Panc1 (cell line): ENCODE results near the gene COL26A1.

Experiments used
- CTCF ChIP-seq: fragments of 450-650 bp; IDR thresholded peaks from 2 replicates; pipeline ENCODE4 v1.5.1; 2017; ENCODE audit warnings: mild to moderate bottlenecking
- POLR2AphosphoS5 ChIP-seq: IDR thresholded peaks from 2 replicates; pipeline ENCODE4 v1.6.1; 2012; ENCODE audit warnings: mild to moderate bottlenecking, low read depth, low read length, moderate library complexity
- SIN3A ChIP-seq: IDR thresholded peaks from 2 replicates; pipeline ENCODE4 v1.6.1; 2012; ENCODE audit warnings: low read depth, mild to moderate bottlenecking, low read length, moderate library complexity, borderline replicate concordance; ENCODE audit not compliant: insufficient read depth
- TCF7L2 ChIP-seq: IDR thresholded peaks from 2 replicates; pipeline ENCODE4 v1.6.1; 2011; ENCODE audit warnings: mild to moderate bottlenecking, low read depth, low read length, inconsistent platforms

GRCh38 chr7:101381549-101382111 is 19.0 kb downstream of the COL26A1 start:
- TF ChIP-seq CTCF (no peak), POLR2AphosphoS5 (no peak), TCF7L2 (no peak), SIN3A (no peak)
